ENCODE data around the gene TECPR1.

DNA sequence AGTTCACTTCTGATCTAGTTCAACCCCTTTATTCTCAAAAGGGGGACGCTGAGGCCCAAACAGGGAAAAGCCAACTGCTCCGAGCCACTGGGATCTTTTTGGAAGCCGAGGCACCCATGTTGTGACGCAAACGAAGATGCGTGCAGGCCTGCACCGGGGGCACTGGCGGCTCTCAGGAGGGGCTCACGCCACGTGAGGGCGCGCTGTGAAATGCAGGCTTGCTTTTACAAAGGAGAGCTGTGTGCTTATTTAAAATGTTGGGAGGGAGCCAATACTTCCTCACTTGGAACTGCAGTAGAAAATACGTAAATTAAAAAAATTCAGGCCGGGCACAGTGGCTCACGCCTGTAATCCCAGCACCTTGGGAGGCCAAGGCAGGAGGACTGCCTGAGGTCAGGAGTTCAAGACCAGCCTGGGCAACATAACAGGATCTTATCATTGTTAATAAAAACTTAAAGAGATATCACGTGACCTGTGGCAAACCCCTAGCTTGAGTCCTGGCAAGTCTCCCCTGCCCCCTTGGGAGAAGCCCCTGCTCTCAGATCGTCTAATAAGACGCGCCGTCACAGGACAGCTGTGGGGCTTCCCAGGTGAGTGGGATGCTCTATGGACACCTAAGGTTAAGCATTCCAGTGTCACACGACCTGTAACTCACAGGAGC is 45.7 kb upstream of the TECPR1 start:
- TF ChIP-seq CTCF (IDR thresholded peaks at IDR 0.05; ENCODE audit: low read length) (no peak), EZH2 (optimal IDR thresholded peaks at IDR 0.05; ENCODE audit: low read depth, low read length) (no peak)
